ENCODE results near the gene MCM5.
"Not testable (repeated sequence)": the region's sequence is repeated elsewhere in the genome, so short reads cannot be mapped to it uniquely, and the experiment has no call there.

The MCM5 gene

DNA sequence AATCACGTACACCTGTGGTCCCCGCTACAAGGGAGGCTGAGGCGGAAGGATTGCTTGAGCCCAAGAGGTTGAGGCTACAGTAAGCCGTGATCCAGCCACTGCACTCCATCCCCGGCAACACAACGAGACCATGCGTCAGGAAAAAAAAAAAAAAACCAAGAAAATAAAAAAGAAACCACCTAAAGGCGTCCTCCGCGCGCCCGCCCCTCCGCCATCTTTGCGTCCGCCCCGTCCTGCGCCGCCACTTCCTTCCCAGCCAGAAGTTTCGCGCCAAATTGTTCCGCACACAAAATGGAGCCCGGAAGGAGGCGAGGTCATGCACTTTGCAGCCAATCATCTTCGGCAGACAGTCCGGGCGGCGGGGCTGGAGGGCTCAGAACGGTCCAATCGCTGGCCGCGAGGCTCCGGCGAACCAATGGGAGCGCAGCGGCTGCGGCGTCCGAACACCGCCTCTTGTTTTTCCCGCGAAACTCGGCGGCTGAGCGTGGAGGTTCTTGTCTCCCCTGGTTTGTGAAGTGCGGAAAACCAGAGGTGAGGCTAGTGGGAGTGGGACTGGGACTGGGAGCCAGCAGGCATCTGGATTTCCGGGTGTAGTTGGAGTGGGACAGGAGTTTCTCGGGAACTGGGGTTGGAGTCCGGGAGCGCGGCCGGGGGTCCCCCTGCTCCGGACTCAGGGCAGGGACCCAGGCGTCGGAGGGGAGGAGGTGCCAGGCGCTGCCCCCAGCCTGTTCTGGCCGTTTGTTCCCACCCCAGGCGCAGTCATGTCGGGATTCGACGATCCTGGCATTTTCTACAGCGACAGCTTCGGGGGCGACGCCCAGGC is at the start of gene MCM5:
MCM5 (plus strand) TSS at position 463 of the 823 bp plus-strand sequence; CDS start at position 762, 299 bp downstream.
- DNase-seq, result peak; percentile 93

DNA sequence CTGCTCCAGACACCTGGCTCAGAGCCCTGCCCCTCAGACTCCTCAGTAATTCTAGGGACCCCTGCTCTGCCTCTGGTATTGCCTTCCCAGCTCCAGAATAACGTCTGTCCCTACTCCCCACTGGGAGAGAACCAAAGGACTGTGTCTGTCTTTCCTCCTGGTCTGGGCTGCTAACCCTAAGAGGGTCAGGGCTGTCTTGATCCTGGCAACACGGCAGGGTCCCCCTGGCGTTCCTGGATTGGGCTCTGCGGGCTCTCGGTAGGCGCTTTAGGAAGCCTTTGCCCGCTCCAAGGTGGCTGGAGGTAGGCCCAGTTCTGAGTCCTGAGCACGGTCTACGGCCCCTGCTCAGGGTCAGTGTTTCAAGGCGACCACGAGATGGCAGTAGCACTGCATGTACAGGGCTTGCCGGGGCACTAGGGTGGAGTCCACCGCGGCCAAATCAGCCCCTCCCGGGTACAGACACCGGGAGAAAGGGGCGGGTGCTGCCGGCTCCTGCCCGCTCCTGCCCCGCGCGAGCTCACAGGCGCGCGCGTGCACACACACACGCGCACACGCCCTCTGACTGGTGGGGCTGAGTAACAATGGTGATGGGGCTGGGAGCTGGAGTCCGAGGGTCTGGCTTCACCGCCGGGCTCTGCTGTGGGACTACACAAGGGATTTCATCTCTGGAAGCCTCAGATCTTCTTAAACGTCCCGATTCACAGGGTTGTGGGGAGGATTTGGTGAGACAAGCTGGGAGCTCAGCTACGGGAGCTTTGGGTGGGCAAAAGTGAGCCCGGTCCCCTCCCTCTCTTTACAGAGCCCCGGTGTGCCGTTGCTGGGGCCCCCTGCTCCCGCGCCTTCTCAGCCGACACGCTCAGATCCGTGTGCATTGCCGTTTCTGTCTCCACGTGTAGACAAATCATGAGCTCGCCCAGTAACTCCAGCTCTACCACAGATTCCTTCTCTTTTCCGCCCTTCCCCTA is 49.1 kb upstream of the MCM5 start:
- DNase-seq, result peak; percentile 49

DNA sequence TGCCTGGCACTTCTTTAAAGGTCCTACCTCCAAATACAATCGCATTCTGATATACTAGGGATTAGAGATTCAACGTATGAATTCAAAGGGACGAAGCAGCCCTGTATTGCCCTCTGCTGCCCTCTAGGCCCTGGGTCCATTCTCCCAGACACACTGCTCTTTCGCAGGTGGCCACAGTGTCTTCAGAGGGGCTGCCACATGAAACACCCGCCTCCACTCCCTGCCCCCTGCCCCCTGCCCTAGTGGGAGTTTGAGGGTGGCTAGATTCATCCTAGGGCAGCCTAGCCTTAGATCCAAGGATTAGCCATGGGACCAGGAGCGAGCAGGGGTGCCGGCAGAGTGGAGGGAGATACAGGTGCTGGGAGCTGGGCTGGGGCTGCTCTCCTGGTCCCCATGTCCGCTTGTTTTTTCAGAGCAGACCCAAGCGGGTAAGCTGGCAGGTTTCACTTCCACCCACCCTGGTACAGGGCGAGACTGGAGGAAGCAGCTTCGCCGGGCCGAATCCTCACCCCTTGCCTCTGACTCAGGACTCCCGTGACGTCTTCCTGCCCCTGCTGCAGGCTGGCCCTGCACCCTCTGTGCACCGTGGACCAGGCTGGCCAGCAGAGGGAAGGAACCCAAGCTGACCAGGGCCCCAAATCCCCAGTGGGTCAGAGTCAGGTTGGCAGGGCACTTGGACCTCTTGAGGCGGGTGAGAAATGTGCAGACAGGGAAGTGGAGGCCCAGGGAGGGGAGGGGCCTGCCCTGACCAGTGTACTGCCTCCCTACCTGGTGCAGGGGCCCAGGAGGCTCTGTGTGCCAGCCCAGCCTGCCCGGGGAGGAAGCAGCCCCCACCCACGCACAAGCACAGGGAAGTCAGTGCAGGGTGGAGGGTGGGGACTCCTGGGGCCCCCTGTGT is 47.5 kb upstream of the MCM5 start:
- DNase-seq, result no peak

DNA sequence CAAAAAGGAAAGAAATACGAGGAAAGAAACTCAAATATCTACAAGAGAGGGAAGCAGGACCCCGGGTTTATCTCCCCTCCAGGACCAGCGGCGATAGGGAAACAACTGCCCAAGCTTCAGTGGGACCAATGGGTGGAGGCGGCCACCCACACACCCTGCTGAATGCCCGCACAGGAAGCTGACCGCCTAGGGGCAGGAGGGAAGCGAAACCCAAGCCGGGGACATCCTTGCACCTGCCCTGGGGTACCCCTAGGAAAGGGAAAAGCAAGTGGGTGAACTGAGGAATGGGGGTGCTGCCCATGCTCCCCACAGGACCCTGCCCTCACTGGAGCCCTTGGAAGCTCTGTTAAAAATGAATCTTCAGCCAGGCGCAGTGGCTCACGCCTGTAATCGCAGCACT is 46.6 kb upstream of the MCM5 start:
- no peak for DNase-seq

DNA sequence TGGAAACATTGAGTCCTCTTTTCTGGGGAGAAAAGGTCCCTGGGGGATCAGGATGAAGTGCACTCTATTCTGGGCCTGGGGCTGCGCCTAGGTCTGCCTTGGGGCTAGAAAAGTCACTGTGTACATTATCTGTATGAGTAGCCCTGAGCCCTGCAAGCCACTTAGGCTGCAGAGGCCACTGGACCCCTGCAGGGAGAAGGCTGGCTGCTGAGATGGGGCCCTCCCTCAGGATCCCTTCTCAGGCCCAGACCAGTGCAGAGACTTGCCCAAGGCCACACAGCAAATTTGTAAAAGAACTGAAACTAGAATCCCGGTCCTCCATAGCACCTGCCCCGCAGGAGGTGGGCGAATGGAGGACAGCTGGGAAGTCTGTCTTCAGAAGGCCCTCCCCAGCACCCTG is 45.9 kb upstream of the MCM5 start:
- DNase-seq, result no peak

DNA sequence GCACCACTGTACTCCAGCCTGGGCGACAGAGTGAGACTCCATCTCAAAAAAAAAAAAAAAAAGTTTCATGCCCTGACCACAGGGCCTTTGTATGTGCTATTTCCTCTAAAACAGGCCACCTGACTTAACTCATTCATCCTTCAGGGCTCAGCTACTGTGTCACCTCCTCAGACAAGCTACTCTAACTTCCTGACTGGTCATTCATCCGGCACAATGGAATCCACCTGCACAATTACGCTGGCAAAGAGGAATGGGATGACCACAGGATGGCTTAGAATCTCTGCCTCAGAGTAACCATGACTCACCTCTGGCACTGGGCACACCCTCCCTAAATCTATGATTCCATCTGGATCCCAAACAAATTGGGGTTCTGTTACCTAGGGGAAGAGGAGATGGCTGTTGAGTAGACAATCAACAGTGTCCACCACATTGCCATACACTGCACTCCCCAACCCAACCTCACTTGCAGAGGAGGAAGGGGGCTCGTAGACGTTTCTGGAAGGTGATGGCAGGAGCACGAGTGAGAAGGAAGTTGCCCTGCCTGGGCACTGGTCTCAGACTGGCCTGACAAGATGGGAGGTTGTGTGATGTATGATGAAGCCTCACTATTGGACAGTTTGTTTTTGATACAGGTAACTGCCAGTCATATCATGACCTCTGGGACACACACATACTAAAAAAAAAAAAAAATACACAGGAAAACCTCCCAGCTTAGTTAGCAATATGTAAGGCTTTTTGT is 41.9 kb upstream of the MCM5 start:
- DNase-seq, result no peak

DNA sequence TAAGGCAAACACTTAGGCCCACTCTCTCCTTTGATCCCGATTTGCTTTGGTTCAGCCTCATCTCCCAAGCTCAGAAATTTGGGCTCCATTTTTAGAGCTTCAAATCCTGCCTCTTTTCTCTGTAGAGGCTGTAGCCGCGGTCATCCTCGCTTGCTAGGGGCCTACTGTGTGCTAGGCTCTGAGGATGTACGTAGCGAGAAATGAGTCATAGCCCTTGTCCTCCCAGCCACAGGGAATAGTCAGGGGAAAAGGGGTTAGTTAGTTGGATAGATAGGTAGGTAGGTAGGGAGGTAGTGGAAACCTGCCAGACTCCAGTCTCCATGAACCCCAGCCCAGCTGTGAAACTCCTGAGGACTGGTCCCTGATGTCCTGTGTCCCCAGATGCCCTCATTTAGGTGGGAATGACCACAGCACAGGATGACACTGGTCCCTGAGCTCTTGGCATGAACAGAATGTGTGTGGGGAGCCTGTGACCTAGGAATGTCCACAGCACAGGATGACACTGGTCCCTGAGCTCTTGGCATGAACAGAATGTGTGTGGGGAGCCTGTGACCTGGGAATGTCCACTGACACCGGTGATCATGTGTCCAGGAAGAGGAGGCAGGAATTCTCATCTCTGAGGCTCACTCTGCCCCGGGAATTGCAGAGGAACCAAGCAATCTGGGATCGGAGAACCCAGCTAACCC is 40.4 kb upstream of the MCM5 start:
- DNase-seq, result no peak

DNA sequence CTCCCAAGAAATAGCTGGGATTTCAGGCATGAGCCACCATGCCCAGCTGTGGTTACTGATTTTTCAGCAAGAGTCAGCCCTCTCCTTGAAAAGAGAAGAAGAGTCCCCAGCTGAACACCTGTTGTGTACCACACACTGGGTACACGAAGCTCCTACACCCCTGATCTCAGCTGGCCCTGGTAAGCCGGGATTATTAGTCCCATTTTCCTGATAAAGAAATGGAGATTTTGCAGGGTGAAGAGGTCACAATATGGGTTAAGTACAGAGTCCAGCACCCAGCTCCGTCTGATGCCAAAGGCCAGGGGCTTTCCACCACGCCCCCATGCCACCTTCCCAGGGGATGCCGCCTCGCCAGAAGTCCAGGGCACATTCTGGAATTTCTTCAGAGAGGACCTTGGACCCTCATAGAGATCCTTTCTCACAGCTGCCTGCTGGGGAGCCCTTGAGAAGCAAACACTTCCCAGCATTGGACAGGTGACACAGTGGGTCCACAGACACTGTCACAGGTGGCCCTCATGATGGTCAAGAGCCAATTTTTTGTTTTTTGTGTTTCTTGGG is 38.9 kb upstream of the MCM5 start:
- no peak for DNase-seq

DNA sequence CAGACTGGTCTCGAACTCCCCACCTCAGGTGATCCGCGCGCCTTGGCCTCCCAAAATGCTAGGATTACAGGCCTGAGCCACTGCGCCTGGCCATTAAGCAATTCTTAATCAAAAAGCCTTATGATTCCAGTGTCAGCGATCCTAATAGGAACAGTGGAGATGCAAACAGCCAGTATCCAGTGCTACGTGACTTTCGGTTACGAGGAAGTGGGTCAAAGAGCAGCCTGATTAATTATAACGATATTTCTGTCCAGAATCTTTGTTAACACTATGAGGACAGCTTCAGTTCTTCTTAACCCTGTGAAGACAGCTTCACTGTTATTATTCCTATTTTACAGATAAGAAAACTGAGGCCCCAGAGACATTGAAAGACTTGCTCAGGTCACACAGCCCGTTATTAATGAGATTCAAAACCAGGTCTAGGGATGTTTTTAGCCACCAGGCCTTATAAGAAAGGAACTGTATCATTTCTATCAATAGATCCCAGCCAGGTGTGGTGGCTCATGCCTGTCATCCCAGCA is 36.3 kb upstream of the MCM5 start:
- no peak for DNase-seq

DNA sequence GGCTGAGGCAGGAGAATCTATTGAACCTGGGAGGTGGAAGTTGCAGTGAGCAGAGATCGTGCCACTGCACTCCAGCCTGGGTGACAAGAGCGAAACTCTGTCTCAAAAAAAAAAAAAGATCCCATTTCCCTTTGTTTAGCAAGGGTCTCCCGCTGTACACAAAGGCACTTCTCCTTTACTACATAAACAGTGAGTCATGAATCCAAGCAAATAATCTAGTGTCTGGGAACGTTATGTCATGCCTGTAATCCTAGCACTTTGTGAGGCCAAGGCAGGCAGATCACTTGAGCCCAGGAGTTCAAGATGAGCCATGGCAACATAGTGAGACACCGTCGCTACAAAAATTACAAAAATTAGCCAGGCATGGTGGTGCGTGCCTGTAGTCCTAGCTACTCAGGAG is 35.7 kb upstream of the MCM5 start:
- not testable (repeated sequence) for DNase-seq

DNA sequence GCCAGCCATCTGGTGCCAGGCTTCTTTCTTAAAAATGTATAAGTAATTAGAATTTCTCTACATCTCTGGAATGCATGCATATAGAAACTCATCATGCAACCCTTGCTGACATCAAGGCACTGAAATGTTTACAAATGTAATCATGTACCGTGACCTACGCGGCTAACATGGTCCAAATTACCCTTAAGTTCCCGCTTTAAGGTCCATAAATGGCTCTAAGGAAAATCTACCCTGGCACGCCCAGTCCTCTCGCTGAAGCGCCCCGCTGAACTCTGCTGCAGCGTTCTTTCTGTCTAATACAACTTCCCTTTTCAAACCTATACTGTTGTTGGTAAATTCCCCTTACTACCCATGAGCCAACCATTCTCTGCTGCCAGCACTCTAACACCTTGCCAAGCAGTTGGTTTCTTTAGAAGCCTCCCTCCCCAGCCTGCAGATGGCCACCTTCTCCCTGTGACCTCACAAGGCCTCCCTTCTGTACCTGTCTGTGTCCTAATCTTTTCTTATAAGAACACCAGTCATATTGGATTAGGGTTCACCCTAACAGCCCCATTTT is 32.5 kb upstream of the MCM5 start:
- no peak for DNase-seq

DNA sequence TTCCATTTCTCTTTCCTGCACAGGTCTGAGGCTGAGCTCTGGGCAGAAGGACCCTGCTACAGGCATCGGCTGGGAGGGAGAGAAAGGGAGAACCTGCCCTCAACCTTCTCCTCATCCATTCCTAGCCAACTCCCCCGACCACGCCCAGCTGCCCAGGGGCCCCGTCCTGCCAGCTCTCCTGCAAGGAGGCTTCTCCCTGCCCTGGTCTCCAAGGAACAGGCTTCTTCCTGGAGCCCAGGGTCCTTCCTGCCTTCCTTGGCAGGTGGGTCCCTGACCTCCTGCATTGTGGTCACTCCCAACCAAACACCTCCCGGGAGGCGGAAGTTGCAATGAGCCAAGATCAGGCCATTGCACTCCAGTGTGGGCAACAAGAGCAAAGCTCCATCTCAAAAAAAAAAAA is 31.6 kb upstream of the MCM5 start:
- DNase-seq, result no peak

DNA sequence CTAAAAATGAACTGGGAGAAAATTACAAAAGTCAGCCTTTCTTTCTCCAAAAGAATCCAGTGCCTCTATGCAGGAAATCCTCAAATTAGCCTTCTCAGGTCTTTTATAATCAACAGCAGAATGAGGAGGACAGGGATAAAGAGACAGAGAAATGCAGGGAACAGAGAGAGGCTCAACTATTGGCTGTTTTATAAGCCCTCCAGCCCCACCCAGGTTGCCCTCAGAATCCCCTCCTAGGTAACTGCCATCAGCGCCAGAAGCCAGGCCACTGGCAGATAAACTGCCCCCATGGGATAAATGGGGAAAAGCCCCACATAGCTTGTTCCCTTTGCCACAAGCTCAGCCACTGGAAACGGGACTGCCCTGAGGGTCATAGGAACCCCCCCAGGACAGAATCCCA is 29.9 kb upstream of the MCM5 start:
- no peak for DNase-seq

DNA sequence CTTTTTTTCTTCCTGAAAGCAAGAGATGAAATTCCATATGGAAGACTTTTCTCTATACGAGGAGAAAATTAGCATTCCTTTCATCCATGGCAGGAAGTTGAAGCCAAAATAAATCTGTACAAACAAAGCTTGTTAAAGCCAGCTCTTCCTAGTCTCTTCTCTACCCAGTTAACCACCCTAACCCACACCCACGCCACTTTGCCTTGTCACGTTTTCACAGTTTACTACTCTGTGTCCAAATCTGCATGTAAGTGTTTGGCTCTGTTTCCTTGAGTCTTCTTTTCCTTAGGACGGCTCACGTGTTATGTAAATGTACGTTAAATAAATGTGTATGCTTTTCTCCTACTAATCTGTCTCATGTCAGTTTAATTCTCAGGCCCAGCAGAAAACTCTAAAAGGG is 26.2 kb upstream of the MCM5 start:
- no peak for DNase-seq

DNA sequence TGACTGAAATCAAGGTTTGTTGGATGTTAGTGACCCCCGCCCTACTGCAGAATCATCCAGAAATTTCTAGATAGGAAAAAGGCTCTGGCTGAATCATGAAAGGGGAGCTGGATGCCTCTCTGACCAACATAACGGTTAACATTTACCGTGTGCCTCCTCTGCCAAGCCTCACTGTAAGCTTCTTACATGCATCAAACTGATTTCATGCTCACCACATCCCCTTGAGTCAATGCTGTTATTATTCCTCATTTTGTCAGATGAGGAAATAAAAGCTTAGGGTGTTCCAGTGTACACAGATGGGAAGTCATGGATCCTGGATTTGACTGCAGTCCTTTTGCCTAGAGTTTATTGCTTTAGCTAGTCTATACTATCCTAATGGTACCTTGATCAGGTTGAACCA is 24.9 kb upstream of the MCM5 start:
- DNase-seq, result no peak

DNA sequence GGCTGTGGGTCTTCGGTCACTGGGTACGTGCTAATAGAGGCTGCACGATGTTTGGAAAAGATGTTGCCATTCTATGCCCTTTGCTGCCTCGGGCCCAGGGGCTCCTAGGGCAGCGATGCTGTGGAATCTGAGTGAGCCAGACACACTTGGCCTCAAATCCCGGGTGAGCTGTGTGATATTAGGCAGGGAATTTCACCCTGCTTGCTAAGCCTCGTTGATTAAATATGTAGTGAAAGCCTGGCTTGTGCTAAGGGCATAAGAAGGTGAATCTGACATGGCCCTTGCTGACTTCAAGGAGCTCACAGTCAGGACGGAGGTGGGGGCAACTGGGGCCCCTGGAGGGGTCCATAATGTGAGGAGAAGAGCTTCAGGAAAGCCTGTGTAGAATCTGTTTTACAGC is 24.4 kb upstream of the MCM5 start:
- DNase-seq, result no peak

DNA sequence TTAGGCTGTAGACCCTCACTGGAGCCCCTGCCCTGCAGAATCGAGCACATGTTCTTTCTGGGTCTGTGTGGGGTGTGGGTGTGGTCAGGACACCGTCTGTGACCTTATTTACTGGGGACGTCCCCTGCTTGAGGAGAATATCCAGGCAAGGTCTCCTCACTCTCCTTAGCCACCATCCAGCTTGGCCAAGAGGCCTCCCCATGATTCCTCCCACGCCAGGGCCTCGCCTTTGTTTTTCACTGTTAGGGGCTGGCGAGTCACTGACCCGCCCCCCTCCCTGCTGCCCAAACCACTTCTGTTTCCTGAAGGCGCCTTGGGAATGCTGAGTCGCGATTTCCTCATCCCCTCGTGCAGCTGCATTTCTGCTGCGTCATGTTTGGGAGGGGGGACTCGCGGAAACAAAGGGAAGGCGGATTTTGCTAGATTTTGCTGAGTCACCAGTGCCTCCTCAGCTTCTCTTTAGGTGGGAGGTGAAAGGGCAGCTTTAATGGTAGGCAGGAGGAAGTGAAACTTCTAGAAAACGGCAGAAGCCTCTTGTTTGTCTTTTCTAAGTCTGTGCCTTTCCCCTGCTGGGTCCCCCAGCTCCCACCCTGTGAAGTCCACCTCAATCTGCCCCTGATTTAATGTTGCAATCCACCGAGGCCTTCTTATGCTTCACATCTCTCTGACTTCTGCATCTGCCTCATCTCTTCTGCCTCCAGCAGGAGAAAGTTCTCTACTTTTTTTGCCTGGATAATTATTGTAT is 23.0 kb upstream of the MCM5 start:
- DNase-seq, result peak; percentile 44

DNA sequence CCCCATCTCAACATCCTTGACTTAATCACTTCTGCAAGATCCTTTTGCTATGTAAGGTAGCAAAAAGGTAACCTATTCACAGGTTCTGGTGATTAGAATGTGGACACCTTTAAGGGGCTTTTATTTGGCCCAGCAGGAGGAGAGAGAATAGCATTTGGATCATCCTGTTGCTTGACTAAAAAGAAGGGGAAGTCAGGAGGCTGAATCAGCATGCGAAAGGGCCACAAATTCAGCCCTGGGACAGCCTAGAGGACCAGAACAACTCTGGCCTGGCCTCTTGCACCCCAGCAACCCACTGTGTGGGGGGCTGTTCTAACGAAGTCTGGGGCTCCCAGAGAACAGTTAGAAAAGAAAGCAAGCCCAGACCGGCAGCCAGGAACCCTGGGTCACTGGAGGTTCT is 22.2 kb upstream of the MCM5 start:
- no peak for DNase-seq

DNA sequence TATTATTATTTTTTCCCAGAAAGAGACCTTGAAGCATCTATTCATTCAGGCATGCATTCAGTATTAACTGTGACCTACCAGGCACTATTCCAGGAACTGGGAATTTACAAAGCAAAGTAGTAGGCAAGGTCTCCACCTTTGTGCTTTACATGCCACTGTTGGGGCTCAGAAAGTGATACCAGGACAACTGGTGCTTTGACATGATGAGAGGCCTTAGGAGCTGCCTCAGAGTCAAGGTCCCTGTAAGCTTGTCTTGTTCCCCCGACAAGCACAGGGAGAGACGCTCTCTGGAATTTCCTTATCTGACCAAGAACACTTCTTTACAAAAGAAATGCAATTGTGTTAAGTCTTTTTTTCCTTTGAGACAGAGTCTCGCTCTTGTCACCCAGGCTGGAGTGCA is 21.3 kb upstream of the MCM5 start:
- DNase-seq, result no peak
